GM12878 (cell line): ENCODE data around the gene H2BK1. TPM values are rescaled to one million over a fixed set of nuclear protein-coding genes. Genes with fewer than 3 reads are reported as not detected.

Experiments
- ATAC-seq: fragments of 200-7000 bp; cut with Tn5 transposase; 3 replicates; pipeline ENCODE4 v1.9.1; 2020; ENCODE audit warnings: mild to moderate bottlenecking, moderate library complexity
- BruUV-seq: library from RNA; stranded (reverse); fragments of 400-500 nt; replicated peaks from 2 replicates; lab custom pipeline; 2021; lab: Mats Ljungman, UMichigan
- CTCF ChIA-PET: fragments of 300-600 bp; sonication (Branson Sonifier 250); formaldehyde crosslinking; extraction: SDS; loops from one replicate; lab custom pipeline; 2021; ENCODE audit warnings: inconsistent platforms; lab: Yijun Ruan, JAX
- POLR2A ChIA-PET: fragments of 350-600 bp; formaldehyde crosslinking; extraction: SDS; loops from one replicate; lab custom pipeline; 2021; ENCODE audit warnings: inconsistent platforms; lab: Charles Lee
- RAD21 ChIA-PET: fragments of 300-600 bp; sonication (Branson Sonifier 250); formaldehyde crosslinking; loops from one replicate; lab custom pipeline; 2023; ENCODE audit warnings: antibody characterized with exemption; ENCODE audit not compliant: unreplicated experiment; lab: Charles Lee
- SMC1A ChIA-PET: fragments of 300-600 bp; sonication (Branson Sonifier 250); formaldehyde crosslinking; loops from one replicate; lab custom pipeline; 2023; ENCODE audit not compliant: unreplicated experiment, uncharacterized antibody; lab: Charles Lee
- DNase-seq: peaks from one replicate; pipeline ENCODE4 v3.0.0-alpha.2; 2011; ENCODE audit warnings: low read depth, low spot score
- FAIRE-seq: peaks from 3 replicates; lab custom pipeline; 2011; peaks lifted over from hg19 to GRCh38; lab: Jason Lieb, UNC
- H2AFZ ChIP-seq: 2 replicates; pipeline ENCODE4 v1.6.0; 2011; ENCODE audit warnings: low read depth, low read length, control low read depth; ENCODE audit not compliant: control insufficient read depth
- H3K27ac ChIP-seq: 2 replicates; pipeline ENCODE4 v1.5.1; 2011; ENCODE audit warnings: control low read depth; ENCODE audit not compliant: control insufficient read depth, insufficient read depth
- H3K27me3 ChIP-seq, 2 experiments: replicated peaks in 1 of 2; 2 replicates each; pipeline versions ENCODE4 v1.6.0 to v1.6.1; 2011; ENCODE audit warnings: low read length in 1 of 2; ENCODE audit not compliant: control insufficient read depth in 2 of 2, insufficient read depth in 2 of 2
- H3K36me3 ChIP-seq, 2 experiments: 2 replicates each; pipeline ENCODE4 v1.5.1; 2011; ENCODE audit warnings: low read length in 1 of 2; ENCODE audit not compliant: control insufficient read depth in 2 of 2, insufficient read depth in 2 of 2
- H3K4me1 ChIP-seq: 2 replicates; pipeline ENCODE4 v1.6.1; 2011; ENCODE audit warnings: mild to moderate bottlenecking, low read length, moderate library complexity, mixed read lengths; ENCODE audit not compliant: control insufficient read depth, insufficient read depth
- H3K4me2 ChIP-seq: 2 replicates; pipeline ENCODE4 v1.6.0; 2011; ENCODE audit warnings: control low read depth; ENCODE audit not compliant: control insufficient read depth, insufficient read depth
- H3K4me3 ChIP-seq: fragments of 200-600 bp; sonication (generic); 2 replicates; pipeline ENCODE4 v1.5.1; 2016
- H3K79me2 ChIP-seq: 2 replicates; pipeline ENCODE4 v1.6.0; 2011; ENCODE audit warnings: low read length; ENCODE audit not compliant: control insufficient read depth, insufficient read depth
- H3K9ac ChIP-seq: 2 replicates; pipeline ENCODE4 v1.8.0; 2011; ENCODE audit warnings: low read length, control low read depth, mixed read lengths; ENCODE audit not compliant: control insufficient read depth, insufficient read depth
- H3K9me3 ChIP-seq: replicated peaks from 3 replicates; pipeline ENCODE4 v1.5.1; 2011; ENCODE audit warnings: mild to moderate bottlenecking, low read length; ENCODE audit not compliant: control insufficient read depth, insufficient read depth
- H4K20me1 ChIP-seq: 2 replicates; pipeline ENCODE4 v1.6.0; 2011; ENCODE audit not compliant: control insufficient read depth, insufficient read depth
- BCL11A ChIP-seq: IDR thresholded peaks from 2 replicates; pipeline ENCODE4 v1.6.1; 2011; ENCODE audit warnings: low read depth, low read length
- BCL3 ChIP-seq: IDR thresholded peaks from 2 replicates; pipeline ENCODE4 v1.6.1; 2011; ENCODE audit warnings: borderline replicate concordance, low read depth, mild to moderate bottlenecking, moderate library complexity, low read length; ENCODE audit not compliant: insufficient read depth, poor library complexity, severe bottlenecking
- BMI1 ChIP-seq: fragments of 450-650 bp; IDR thresholded peaks from 2 replicates; pipeline ENCODE4 v1.6.1; 2016; ENCODE audit warnings: mild to moderate bottlenecking, moderate library complexity, borderline replicate concordance
- CBX5 ChIP-seq: sonication (generic); IDR thresholded peaks from 2 replicates; pipeline ENCODE4 v1.6.1; 2016; ENCODE audit warnings: low read depth, moderate library complexity, mild to moderate bottlenecking, inconsistent platforms
- CHD4 ChIP-seq: fragments of 200-600 bp; sonication (generic); IDR thresholded peaks from 2 replicates; pipeline ENCODE4 v1.6.1; 2016; ENCODE audit warnings: mild to moderate bottlenecking
- CREB1 ChIP-seq: IDR thresholded peaks from 2 replicates; pipeline ENCODE4 v1.6.1; 2012; ENCODE audit warnings: low read depth, mild to moderate bottlenecking, inconsistent platforms
- HDAC2 ChIP-seq: fragments of 200-600 bp; sonication (generic); IDR thresholded peaks from 2 replicates; pipeline ENCODE4 v1.6.1; 2017
- MTA3 ChIP-seq: IDR thresholded peaks from 2 replicates; pipeline ENCODE4 v1.6.1; 2012; ENCODE audit warnings: low read length, inconsistent platforms, borderline replicate concordance
- MYB ChIP-seq: fragments of 150-350 bp; IDR thresholded peaks from 2 replicates; pipeline ENCODE4 v1.6.1; 2014; ENCODE audit warnings: mild to moderate bottlenecking, low read depth, low read length, borderline replicate concordance
- NR2C2 ChIP-seq: IDR thresholded peaks from 2 replicates; pipeline ENCODE4 v1.6.1; 2011; ENCODE audit warnings: borderline replicate concordance, low read depth; ENCODE audit not compliant: control insufficient read depth, insufficient read length
- NR2F1 ChIP-seq: fragments of 450-650 bp; conservative IDR thresholded peaks from 2 replicates; pipeline ENCODE4 v1.6.1; 2017; ENCODE audit warnings: mild to moderate bottlenecking
- POLR2AphosphoS5 ChIP-seq: IDR thresholded peaks from 2 replicates; pipeline ENCODE4 v1.6.1; 2011; ENCODE audit warnings: mild to moderate bottlenecking, low read length, inconsistent platforms
- RFX5 ChIP-seq: IDR thresholded peaks from 2 replicates; pipeline ENCODE4 v1.6.1; 2011; ENCODE audit warnings: low read depth, low read length, improper control_type of control experiment
- SMC3 ChIP-seq: IDR thresholded peaks from 2 replicates; pipeline ENCODE4 v1.6.1; 2011; ENCODE audit warnings: low read length, improper control_type of control experiment, borderline replicate concordance
- TARDBP ChIP-seq: IDR thresholded peaks from 2 replicates; pipeline ENCODE4 v1.6.1; 2016; ENCODE audit warnings: borderline replicate concordance
- TCF3 ChIP-seq: IDR thresholded peaks from 2 replicates; pipeline ENCODE4 v1.6.1; 2012; ENCODE audit warnings: low read depth, mild to moderate bottlenecking, low read length, borderline replicate concordance; ENCODE audit not compliant: insufficient read depth
- ZNF24 ChIP-seq: fragments of 450-650 bp; IDR thresholded peaks from 2 replicates; pipeline ENCODE4 v1.6.1; 2017; ENCODE audit warnings: antibody characterized with exemption, mild to moderate bottlenecking
- ZNF622 ChIP-seq: fragments of 450-650 bp; IDR thresholded peaks from 2 replicates; pipeline ENCODE4 v1.6.1; 2017; ENCODE audit warnings: mild to moderate bottlenecking, inconsistent platforms
- ZSCAN29 ChIP-seq: fragments of 450-650 bp; IDR thresholded peaks from 2 replicates; pipeline ENCODE4 v1.6.1; 2017; ENCODE audit warnings: mild to moderate bottlenecking, moderate library complexity
- WGBS: methylation state at CpG from one replicate; pipeline ENCODE4 v1.1.6; 2016; ENCODE audit warnings: low lambda C conversion rate; ENCODE audit not compliant: insufficient replicate concordance, insufficient coverage; ENCODE audit errors: missing lambda C conversion rate; 5-methylcytosine and 5-hydroxymethylcytosine counted together
- in situ Hi-C: fragments of 300-500 bp; cut with MboI; formaldehyde crosslinking; loops from 9 replicates; pipeline ENCODE4 v1.14.3; 2018; ENCODE audit warnings: mixed read lengths
- intact Hi-C: fragments of 100-400 bp; cut with micrococcal nuclease; formaldehyde crosslinking; loops from one replicate; pipeline ENCODE4 v1.14.2; 2022; ENCODE audit not compliant: unreplicated experiment
- polyA plus RNA-seq, 11 experiments: library from polyadenylated mRNA; depleted of rRNA in 4 of 11; unstranded in 6 of 11; stranded (reverse) in 5 of 11; fragments of >200 nt; fragmentation: Nextera tagmentation in 4 of 11; fragmentation: Illumina TruSeq in 1 of 11; extraction: Ambion mirVana in 4 of 11; extraction: Trizol in 1 of 11; gene quantifications; 1 replicate in 1 of 11; 2 replicates in 10 of 11; pipeline versions ENCODE4 v1.2.1 to v1.2.3, GENCODE V29; 2011 to 2016; ENCODE audit warnings: inconsistent platforms in 2 of 11, missing spikeins in 2 of 11, low read depth in 1 of 11
- total RNA-seq, 4 experiments: library from RNA; depleted of rRNA in 3 of 4; stranded (reverse); fragments of >200 nt in 3 of 4; fragmentation: Illumina TruSeq in 1 of 4; extraction: Trizol in 1 of 4; gene quantifications; 2 replicates each; pipeline versions ENCODE4 v1.2.1 to v1.2.3, GENCODE V29; 2013 to 2021

H2BK1 gene
- total and polyA plus RNA-seq, 10 of the 15 experiments (the other 5 are each of a cell fraction or from before 2014, with no cell fraction given), result 0.54 TPM; not detected in 9

GRCh38 chr7:151244196-151244840, 34.0 kb upstream of the H2BK1 start (continued):
- TF ChIP-seq SMC3, result peak; percentile 47; the same call in 1 of the 2 replicates
- TF ChIP-seq NR2F1, result 0 out of 2 replicates have a peak, but pooled peaks have one; percentile 25

GRCh38 chr7:151243408-151244195, 33.3 kb upstream of the H2BK1 start:
- ChIA-PET CTCF (interaction anchor here (0.6 to 5.3 kb wide), 44 partner anchors 9 to 417 kb away, joined by 3 to 56 read pairs (median 4); partner anchors contain the start of genes ABCB8, ABCF2, ASB10 and CHPF2), SMC1A (interaction anchor here (1.2 to 3.4 kb wide), 7 partner anchors 10 to 120 kb away, joined by 3 to 24 read pairs (median 9); partner anchors contain the start of genes ABCF2 and CHPF2), POLR2A (interaction anchor here (1.0 to 1.5 kb wide), 4 partner anchors 9 to 16 kb away, joined by 3 to 5 read pairs (median 4); partner anchors contain the start of genes ABCF2 and CHPF2), RAD21 (interaction anchor here (0.9 to 2.6 kb wide), 5 partner anchors 11 to 119 kb away, joined by 4 to 17 read pairs (median 11); partner anchors contain the start of genes ABCF2 and CHPF2)
- Histone ChIP-seq H3K36me3 (peaks cover 0 to 3% of the 10 kb centered on the region in 2 experiments; a peak in 1 of 4 replicates), H3K4me1 (peaks cover 16% of the 10 kb centered on the region), H3K4me3 (peak overlapping the region; percentile 53), H2AFZ (peak overlapping the region; percentile 54), H4K20me1 (no peaks in the 10 kb centered on the region), H3K27ac (no peak overlapping the region), H3K4me2 (peak overlapping the region; percentile 80), H3K9me3 (no peaks in the 10 kb centered on the region), H3K27me3 (peaks cover 15 to 24% of the 10 kb centered on the region in 2 experiments), H3K79me2 (no peaks in the 10 kb centered on the region), H3K9ac (peak overlapping the region; percentile 26)
- FAIRE-seq (peak; percentile 47), DNase-seq (no peak), ATAC-seq (peak; percentile 50)
- in situ Hi-C loops (no loop called here), intact Hi-C loops (loop anchor here (5.0 kb wide), 1 partner anchor 71 kb away; no protein-coding TSS in a partner anchor)
- TF ChIP-seq ZSCAN29 (no peak), POLR2AphosphoS5 (no peak), NR2C2 (no peak), CBX5 (no peak), TCF3 (0 out of 2 replicates have a peak, but pooled peaks have one; percentile 5), CREB1 (0 out of 2 replicates have a peak, but pooled peaks have one; percentile 8), TARDBP (no peak), CHD4 (no peak), RFX5 (no peak), BCL11A (peak; percentile 3; the same call in 1 of the 2 replicates), ZNF24 (no peak), BMI1 (peak; percentile 90), MYB (no peak), HDAC2 (no peak), BCL3 (no peak), ZNF622 (no peak), MTA3 (no peak)
- BruUV-seq, result no TSS peak
- 8% methylated on average over 16 of the region's 17 CpGs for WGBS
